Prostate gland (tissue), 2 donors: Measurements from ENCODE around the gene INPP5A. TPM values are rescaled to one million over a fixed set of nuclear protein-coding genes. Genes with fewer than 3 reads are reported as not detected.

Source experiments
- DNase-seq: peaks from one replicate; pipeline ENCODE4 v3.0.0-alpha.2; 2019; ENCODE audit warnings: low spot score
- H3K27ac ChIP-seq, 2 donors: fragments of 200-600 bp; sonication (generic); 2 replicates each; pipeline ENCODE4 v1.5.1; 2017 to 2019
- H3K27me3 ChIP-seq: fragments of 200-600 bp; sonication (generic); replicated peaks from 2 replicates; pipeline ENCODE4 v1.5.1; 2019; ENCODE audit not compliant: insufficient read depth
- H3K36me3 ChIP-seq, 2 donors: fragments of 200-600 bp; sonication (generic); 1 replicate in 1 of 2; 2 replicates in 1 of 2; pipeline versions ENCODE4 v1.5.1 to v1.8.1; 2017 to 2019
- H3K4me1 ChIP-seq: fragments of 200-600 bp; sonication (generic); replicated peaks from 2 replicates; pipeline ENCODE4 v1.5.1; 2019
- H3K4me3 ChIP-seq, 2 donors: fragments of 200-600 bp; sonication (generic); 2 replicates each; pipeline ENCODE4 v1.5.1; 2017 to 2019
- H3K9me3 ChIP-seq: fragments of 200-600 bp; sonication (generic); 2 replicates; pipeline ENCODE4 v1.5.1; 2017
- POLR2A ChIP-seq: fragments of 450-650 bp; IDR thresholded peaks from one replicate; pipeline ENCODE4 v1.6.1; 2016; ENCODE audit warnings: antibody characterized with exemption, mild to moderate bottlenecking
- POLR2AphosphoS5 ChIP-seq: sonication (generic); formaldehyde crosslinking; IDR thresholded peaks from one replicate; pipeline ENCODE4 v1.6.1; 2017; ENCODE audit warnings: antibody characterized with exemption
- WGBS: methylation state at CpG from one replicate; pipeline ENCODE4 v1.1.5; 2018; 5-methylcytosine and 5-hydroxymethylcytosine counted together
- intact Hi-C: fragments of 100-400 bp; cut with DNase I; formaldehyde crosslinking; loops from one replicate; pipeline ENCODE4 v1.14.2; 2022
- total RNA-seq, 2 donors: library from RNA; depleted of rRNA; stranded (reverse); fragments of >200 nt; gene quantifications; one replicate each; pipeline ENCODE4 v1.1.0, GENCODE V29; 2016
- TF ChIP-seq, protein P1 (sequence below), 4 experiments: fragments of 200-600 bp in 2 of 4; fragments of 450-650 bp in 2 of 4; sonication (generic) in 2 of 4; IDR thresholded peaks; 1 replicate in 3 of 4; 2 replicates in 1 of 4; pipeline ENCODE4 v1.5.1; 2016 to 2019; ENCODE audit warnings: antibody characterized with exemption in 4 of 4, mild to moderate bottlenecking in 2 of 4, moderate library complexity in 2 of 4

INPP5A gene
- total RNA-seq, 2 donors from 2014 or later = 49.5 to 83.3 TPM

DNA sequence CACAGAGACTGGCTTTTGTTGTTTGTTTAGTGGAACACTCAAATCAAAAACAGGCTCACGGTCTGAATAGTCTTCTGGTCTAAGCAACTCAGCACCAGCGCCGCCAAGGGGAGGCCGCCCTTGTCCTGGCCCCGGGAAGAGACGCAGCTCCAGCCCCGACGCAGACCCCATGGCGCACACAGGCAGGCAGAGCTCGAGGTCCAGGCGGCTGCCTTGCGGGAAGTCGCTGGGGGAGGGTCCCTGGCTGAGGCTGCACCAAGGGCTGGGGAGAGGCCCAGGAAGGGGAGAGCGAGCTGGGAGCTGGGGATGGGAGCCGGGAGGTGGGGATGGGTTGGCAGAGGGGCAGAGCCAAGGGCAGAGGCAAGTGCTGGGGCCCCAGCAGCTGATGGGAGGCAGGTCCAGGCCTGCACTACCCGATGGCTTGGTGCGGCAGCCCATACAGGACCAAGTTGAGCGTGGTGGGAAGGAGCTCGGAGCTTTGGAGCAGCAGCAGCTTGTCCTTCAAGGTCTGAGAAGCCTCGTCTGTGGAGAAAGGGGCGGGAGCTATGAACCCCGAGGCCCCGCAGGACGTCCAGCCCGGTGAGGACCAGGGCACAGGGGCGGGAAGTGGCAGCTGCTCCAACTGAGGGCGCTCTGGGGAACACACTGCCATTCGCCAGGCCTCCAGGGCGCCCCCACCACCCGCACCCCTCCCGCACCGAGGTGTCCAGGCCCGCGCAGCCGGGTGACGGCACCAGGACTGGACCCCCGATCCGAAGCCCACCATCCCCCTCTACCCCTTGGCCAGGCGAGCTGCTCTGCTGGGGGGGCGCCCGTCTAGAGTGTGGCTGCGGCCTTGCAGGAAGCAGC, 271.0 kb downstream of the INPP5A start:
- WGBS = 44% methylated on average over 42 of the region's 42 CpGs
- DNase-seq = no peak
- H3K27ac ChIP-seq = no peak overlapping the region
- no peak overlapping the region for H3K4me3 ChIP-seq
- H3K27me3 ChIP-seq = peaks cover 5% of the 10 kb centered on the region
- no peaks in the 10 kb centered on the region for H3K4me1 ChIP-seq
- TF ChIP-seq POLR2A (no peak), POLR2AphosphoS5 (no peak)
- TF ChIP-seq, protein P1, sequence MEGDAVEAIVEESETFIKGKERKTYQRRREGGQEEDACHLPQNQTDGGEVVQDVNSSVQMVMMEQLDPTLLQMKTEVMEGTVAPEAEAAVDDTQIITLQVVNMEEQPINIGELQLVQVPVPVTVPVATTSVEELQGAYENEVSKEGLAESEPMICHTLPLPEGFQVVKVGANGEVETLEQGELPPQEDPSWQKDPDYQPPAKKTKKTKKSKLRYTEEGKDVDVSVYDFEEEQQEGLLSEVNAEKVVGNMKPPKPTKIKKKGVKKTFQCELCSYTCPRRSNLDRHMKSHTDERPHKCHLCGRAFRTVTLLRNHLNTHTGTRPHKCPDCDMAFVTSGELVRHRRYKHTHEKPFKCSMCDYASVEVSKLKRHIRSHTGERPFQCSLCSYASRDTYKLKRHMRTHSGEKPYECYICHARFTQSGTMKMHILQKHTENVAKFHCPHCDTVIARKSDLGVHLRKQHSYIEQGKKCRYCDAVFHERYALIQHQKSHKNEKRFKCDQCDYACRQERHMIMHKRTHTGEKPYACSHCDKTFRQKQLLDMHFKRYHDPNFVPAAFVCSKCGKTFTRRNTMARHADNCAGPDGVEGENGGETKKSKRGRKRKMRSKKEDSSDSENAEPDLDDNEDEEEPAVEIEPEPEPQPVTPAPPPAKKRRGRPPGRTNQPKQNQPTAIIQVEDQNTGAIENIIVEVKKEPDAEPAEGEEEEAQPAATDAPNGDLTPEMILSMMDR (IDR thresholded peaks at IDR 0.05) = no peak
- intact Hi-C loops = no loop called here
- H3K9me3 ChIP-seq = no peaks in the 10 kb centered on the region
- H3K36me3 ChIP-seq = no peaks in the 10 kb centered on the region

GRCh38 chr10:132809232-132810140, 271.9 kb downstream of the INPP5A start:
- H3K4me3 ChIP-seq = no peak overlapping the region
- H3K27me3 ChIP-seq = peaks cover 5% of the 10 kb centered on the region
- H3K27ac ChIP-seq = no peak overlapping the region
- TF ChIP-seq POLR2A (no peak), POLR2AphosphoS5 (no peak)
- TF ChIP-seq, protein P1 (IDR thresholded peaks at IDR 0.05) = no peak
- WGBS = 84% methylated on average over 38 of the region's 38 CpGs
- H3K4me1 ChIP-seq = no peaks in the 10 kb centered on the region
- no peaks in the 10 kb centered on the region for H3K9me3 ChIP-seq
- no peaks in the 10 kb centered on the region for H3K36me3 ChIP-seq
- no peak for DNase-seq
- intact Hi-C loops = no loop called here

GRCh38 chr10:132810141-132810806, 272.7 kb downstream of the INPP5A start:
- Histone ChIP-seq H3K4me1 (no peaks in the 10 kb centered on the region), H3K9me3 (no peaks in the 10 kb centered on the region), H3K27ac (no peak overlapping the region), H3K36me3 (no peaks in the 10 kb centered on the region), H3K27me3 (peaks cover 5% of the 10 kb centered on the region), H3K4me3 (no peak overlapping the region)
- WGBS = 83% methylated on average over 21 of the region's 39 CpGs
- TF ChIP-seq POLR2AphosphoS5 = no peak
- no peak for TF ChIP-seq POLR2A
- TF ChIP-seq, protein P1 (IDR thresholded peaks at IDR 0.05) = no peak
- no peak for DNase-seq
- intact Hi-C loops = no loop called here

DNA sequence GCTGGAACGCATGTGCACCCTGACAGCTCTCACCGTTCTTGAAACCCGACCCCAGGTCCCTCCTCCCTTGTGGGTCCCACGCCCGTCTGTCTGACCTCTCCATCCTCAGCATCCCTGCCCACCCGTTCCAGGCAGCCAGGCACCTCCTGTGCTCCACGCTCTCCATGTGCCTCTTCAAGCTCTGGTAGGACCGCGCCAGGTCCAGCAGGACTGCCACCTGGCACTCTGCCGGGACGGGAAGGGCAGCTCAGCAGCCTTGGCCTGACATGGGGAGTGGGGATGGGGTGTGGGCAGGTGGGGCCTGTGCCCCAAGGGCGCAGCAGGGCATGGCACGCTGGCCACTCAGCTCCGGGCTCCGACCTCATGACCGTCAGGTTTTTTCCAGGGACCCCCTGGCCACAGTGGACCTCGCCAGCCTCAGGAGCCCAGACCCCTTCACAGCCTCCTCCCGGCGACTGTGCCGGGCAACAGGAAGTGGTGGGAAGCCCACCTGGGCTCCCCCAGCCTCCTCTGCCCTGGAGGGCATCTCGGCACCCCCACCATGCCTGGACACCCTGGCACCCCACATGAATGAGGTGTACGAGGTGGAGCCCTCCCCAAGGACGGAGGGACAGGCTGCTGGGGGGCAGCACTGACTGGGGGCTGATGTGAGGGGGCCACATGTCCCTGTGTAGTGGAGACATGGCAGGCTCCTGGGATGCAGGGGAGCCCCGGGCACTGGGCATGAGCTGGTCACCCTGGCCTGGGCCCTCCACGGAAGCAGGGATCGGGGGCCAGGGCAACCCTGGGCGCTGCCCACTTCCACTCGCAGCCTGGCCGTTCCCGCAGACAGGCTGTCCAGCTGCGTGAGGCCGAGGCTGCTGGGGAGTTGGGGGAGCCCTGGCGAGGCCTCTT, 273.5 kb downstream of the INPP5A start:
- no peak overlapping the region for H3K4me3 ChIP-seq
- H3K4me1 ChIP-seq = no peaks in the 10 kb centered on the region
- 67% methylated on average over 33 of the region's 33 CpGs for WGBS
- TF ChIP-seq, protein P1 (IDR thresholded peaks at IDR 0.05) = no peak
- TF ChIP-seq POLR2A = no peak
- TF ChIP-seq POLR2AphosphoS5 = no peak
- H3K36me3 ChIP-seq = no peaks in the 10 kb centered on the region
- DNase-seq = no peak
- H3K27me3 ChIP-seq = peaks cover 5% of the 10 kb centered on the region
- no peaks in the 10 kb centered on the region for H3K9me3 ChIP-seq
- intact Hi-C loops = no loop called here
- no peak overlapping the region for H3K27ac ChIP-seq
